ENCODE data around the gene DAW1.
"Not testable (repeated sequence)": the region's sequence is repeated elsewhere in the genome, so short reads cannot be mapped to it uniquely, and the experiment has no call there.

Gene DAW1

GRCh38 chr2:227932403-227932802 lies 61.0 kb downstream of the DAW1 start:
- H3K36me3 Mint-ChIP-seq: no peaks in the 10 kb centered on the region
- no peaks in the 10 kb centered on the region for H3K4me1 Mint-ChIP-seq
- no peaks in the 10 kb centered on the region for H3K9me3 Mint-ChIP-seq
- H3K4me3 Mint-ChIP-seq: no peak overlapping the region
- H3K27ac Mint-ChIP-seq: no peak overlapping the region
- peaks cover 4% of the 10 kb centered on the region for H3K27me3 Mint-ChIP-seq

- no peak overlapping the region for H3K4me3 Mint-ChIP-seq
- H3K27me3 Mint-ChIP-seq: peaks cover 9% of the 10 kb centered on the region
- H3K36me3 Mint-ChIP-seq: no peaks in the 10 kb centered on the region
- no peaks in the 10 kb centered on the region for H3K4me1 Mint-ChIP-seq
- H3K27ac Mint-ChIP-seq: no peak overlapping the region
- no peaks in the 10 kb centered on the region for H3K9me3 Mint-ChIP-seq
Observed at GRCh38 chr2:227933884-227934283, 62.5 kb downstream of the DAW1 start.

GRCh38 chr2:227936249-227936648 lies 64.8 kb downstream of the DAW1 start:
- not testable (repeated sequence) for H3K27me3 Mint-ChIP-seq

GRCh38 chr2:227939271-227940027 lies 68.0 kb downstream of the DAW1 start:
- Mint-ChIP-seq H3K4me3 (no peak overlapping the region), H3K27ac (no peak overlapping the region), H3K9me3 (no peaks in the 10 kb centered on the region), H3K36me3 (no peaks in the 10 kb centered on the region), H3K4me1 (no peaks in the 10 kb centered on the region), H3K27me3 (peaks cover 6% of the 10 kb centered on the region)

More at GRCh38 chr2:227936249-227936648, 64.8 kb downstream of the DAW1 start:
- H3K4me1 Mint-ChIP-seq, H3K9me3 Mint-ChIP-seq, H3K36me3 Mint-ChIP-seq, H3K4me3 Mint-ChIP-seq, H3K27ac Mint-ChIP-seq: not testable (repeated sequence)

- Mint-ChIP-seq H3K27me3 (peaks cover 8% of the 10 kb centered on the region), H3K9me3 (no peaks in the 10 kb centered on the region), H3K4me3 (no peak overlapping the region), H3K36me3 (no peaks in the 10 kb centered on the region), H3K4me1 (no peaks in the 10 kb centered on the region), H3K27ac (no peak overlapping the region)
Observed at GRCh38 chr2:227942021-227942420, 70.6 kb downstream of the DAW1 start.

- Mint-ChIP-seq H3K4me1 (no peaks in the 10 kb centered on the region), H3K27ac (no peak overlapping the region), H3K4me3 (no peak overlapping the region), H3K27me3 (peaks cover 4% of the 10 kb centered on the region), H3K36me3 (no peaks in the 10 kb centered on the region), H3K9me3 (no peaks in the 10 kb centered on the region)
Observed at GRCh38 chr2:227942965-227943364, 71.5 kb downstream of the DAW1 start.

GRCh38 chr2:227960317-227960716 lies 88.9 kb downstream of the DAW1 start:
- no peaks in the 10 kb centered on the region for H3K27me3 Mint-ChIP-seq
- peaks cover 14% of the 10 kb centered on the region for H3K9me3 Mint-ChIP-seq
- H3K36me3 Mint-ChIP-seq: no peaks in the 10 kb centered on the region
- H3K4me1 Mint-ChIP-seq: no peaks in the 10 kb centered on the region
- H3K27ac Mint-ChIP-seq: no peak overlapping the region
- H3K4me3 Mint-ChIP-seq: no peak overlapping the region

- H3K27me3 Mint-ChIP-seq: peaks cover 2% of the 10 kb centered on the region
- H3K9me3 Mint-ChIP-seq: no peaks in the 10 kb centered on the region
- H3K27ac Mint-ChIP-seq: no peak overlapping the region
- no peaks in the 10 kb centered on the region for H3K4me1 Mint-ChIP-seq
- H3K4me3 Mint-ChIP-seq: no peak overlapping the region
- no peaks in the 10 kb centered on the region for H3K36me3 Mint-ChIP-seq
Observed at GRCh38 chr2:227971619-227972230, 100.3 kb downstream of the DAW1 start.

GRCh38 chr2:227973241-227973640 lies 101.8 kb downstream of the DAW1 start:
- peaks cover 3% of the 10 kb centered on the region for H3K27me3 Mint-ChIP-seq
- no peaks in the 10 kb centered on the region for H3K4me1 Mint-ChIP-seq
- H3K27ac Mint-ChIP-seq: no peak overlapping the region
- H3K4me3 Mint-ChIP-seq: no peak overlapping the region
- H3K36me3 Mint-ChIP-seq: no peaks in the 10 kb centered on the region
- no peaks in the 10 kb centered on the region for H3K9me3 Mint-ChIP-seq
